ENCODE results near the gene FOXD3. TPM values are rescaled to one million over a fixed set of nuclear protein-coding genes. Genes with fewer than 3 reads are reported as not detected.
"Not testable (repeated sequence)": the region's sequence is repeated elsewhere in the genome, so short reads cannot be mapped to it uniquely, and the experiment has no call there.

The FOXD3 gene
- total and polyA plus RNA-seq, 5 donors from 2014 or later: not detected

GRCh38 chr1:63350320-63350719 is 28.0 kb downstream of the FOXD3 start:
- Mint-ChIP-seq H3K9me3 (peaks cover 0 to 1% (median 0%) of the 10 kb centered on the region in 7 donors), H3K4me1 (no peaks in the 10 kb centered on the region), H3K4me3 (no peak overlapping the region), H3K27me3 (peaks cover 50% of the 10 kb centered on the region), H3K36me3 (no peaks in the 10 kb centered on the region), H3K27ac (no peak overlapping the region)
- Histone ChIP-seq H3K4me3 (ENCODE audit: low read depth, low read length) (no peak overlapping the region), H3K4me1 (ENCODE audit: control insufficient read depth, insufficient read depth, low read length, poor library complexity, severe bottlenecking) (no peaks in the 10 kb centered on the region), H3K27me3 (ENCODE audit: control insufficient read depth, insufficient read depth, low read length) (peaks cover 32% of the 10 kb centered on the region), H3K9me3 (ENCODE audit: control insufficient read depth in 2 of 2, low read length in 2 of 2) (no peaks in the 10 kb centered on the region), H3K36me3 (ENCODE audit: control insufficient read depth, insufficient read depth, low read length) (no peaks in the 10 kb centered on the region), H3K27ac (ENCODE audit: insufficient read depth, low read length, poor library complexity, severe bottlenecking) (no peak overlapping the region)
- no peak for DNase-seq
- no peak for ATAC-seq (ENCODE audit: low read depth in 2 of 2)

GRCh38 chr1:63352736-63353135 is 30.4 kb downstream of the FOXD3 start:
- Mint-ChIP-seq H3K4me1 (no peaks in the 10 kb centered on the region), H3K27me3 (peaks cover 42% of the 10 kb centered on the region), H3K4me3 (no peak overlapping the region), H3K36me3 (no peaks in the 10 kb centered on the region), H3K27ac (no peak overlapping the region), H3K9me3 (peaks cover 0 to 1% (median 0%) of the 10 kb centered on the region in 7 donors)
- peaks cover 37% of the 10 kb centered on the region for H3K27me3 ChIP-seq (ENCODE audit: control insufficient read depth, insufficient read depth, low read length)
- ATAC-seq (ENCODE audit: low read depth in 2 of 2): no peak
- no peak for DNase-seq
- no peaks in the 10 kb centered on the region for H3K4me1 ChIP-seq (ENCODE audit: control insufficient read depth, insufficient read depth, low read length, poor library complexity, severe bottlenecking)
- no peaks in the 10 kb centered on the region for H3K36me3 ChIP-seq (ENCODE audit: control insufficient read depth, insufficient read depth, low read length)
- no peak overlapping the region for H3K27ac ChIP-seq (ENCODE audit: insufficient read depth, low read length, poor library complexity, severe bottlenecking)
- no peaks in the 10 kb centered on the region for H3K9me3 ChIP-seq (ENCODE audit: control insufficient read depth in 2 of 2, low read length in 2 of 2)
- H3K4me3 ChIP-seq (ENCODE audit: low read depth, low read length): no peak overlapping the region

DNA sequence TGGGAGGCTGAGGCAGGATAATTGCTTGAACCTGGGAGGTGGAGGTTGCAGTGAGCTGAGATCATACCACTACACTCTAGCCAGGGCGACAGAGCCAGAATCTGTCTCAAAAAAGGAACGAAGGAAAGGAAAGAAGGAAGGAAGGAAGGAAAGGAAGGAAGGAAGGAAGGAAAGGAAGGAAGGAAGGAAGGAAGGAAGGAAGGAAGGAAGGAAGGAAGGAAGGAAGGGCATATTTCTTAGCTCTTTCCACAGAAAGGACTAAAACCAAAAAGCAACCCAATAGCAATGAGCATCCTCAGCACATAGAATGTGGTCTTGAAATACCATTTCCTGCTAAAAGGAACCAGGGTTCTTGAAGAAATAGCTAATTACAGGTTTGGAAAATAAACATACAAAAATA is 33.9 kb downstream of the FOXD3 start:
- H3K4me1 ChIP-seq (ENCODE audit: control insufficient read depth, insufficient read depth, low read length, poor library complexity, severe bottlenecking); H3K36me3 Mint-ChIP-seq; ATAC-seq (ENCODE audit: low read depth in 2 of 2); H3K27ac ChIP-seq (ENCODE audit: insufficient read depth, low read length, poor library complexity, severe bottlenecking); H3K4me1 Mint-ChIP-seq; H3K36me3 ChIP-seq (ENCODE audit: control insufficient read depth, insufficient read depth, low read length); DNase-seq; H3K9me3 ChIP-seq (ENCODE audit: control insufficient read depth in 2 of 2, low read length in 2 of 2); H3K4me3 ChIP-seq (ENCODE audit: low read depth, low read length); H3K9me3 Mint-ChIP-seq; H3K4me3 Mint-ChIP-seq; H3K27ac Mint-ChIP-seq: not testable (repeated sequence)
- peaks cover 35% of the 10 kb centered on the region for H3K27me3 ChIP-seq (ENCODE audit: control insufficient read depth, insufficient read depth, low read length)
- H3K27me3 Mint-ChIP-seq: peaks cover 45% of the 10 kb centered on the region

- peaks cover 47% of the 10 kb centered on the region for H3K27me3 Mint-ChIP-seq
- H3K4me3 Mint-ChIP-seq: no peak overlapping the region
- H3K9me3 Mint-ChIP-seq: peaks cover 0 to 3% (median 0%) of the 10 kb centered on the region in 7 donors
- H3K4me1 Mint-ChIP-seq: no peaks in the 10 kb centered on the region
- H3K27ac ChIP-seq (ENCODE audit: insufficient read depth, low read length, poor library complexity, severe bottlenecking): no peak overlapping the region
- H3K4me1 ChIP-seq (ENCODE audit: control insufficient read depth, insufficient read depth, low read length, poor library complexity, severe bottlenecking): no peaks in the 10 kb centered on the region
- no peaks in the 10 kb centered on the region for H3K9me3 ChIP-seq (ENCODE audit: control insufficient read depth in 2 of 2, low read length in 2 of 2)
- no peaks in the 10 kb centered on the region for H3K36me3 ChIP-seq (ENCODE audit: control insufficient read depth, insufficient read depth, low read length)
- H3K4me3 ChIP-seq (ENCODE audit: low read depth, low read length): no peak overlapping the region
- no peaks in the 10 kb centered on the region for H3K36me3 Mint-ChIP-seq
- DNase-seq (no peak), ATAC-seq (ENCODE audit: low read depth in 2 of 2) (no peak)
- no peak overlapping the region for H3K27ac Mint-ChIP-seq
- peaks cover 16% of the 10 kb centered on the region for H3K27me3 ChIP-seq (ENCODE audit: control insufficient read depth, insufficient read depth, low read length)
Measured at GRCh38 chr1:63359561-63359960, 37.2 kb downstream of the FOXD3 start.

DNA sequence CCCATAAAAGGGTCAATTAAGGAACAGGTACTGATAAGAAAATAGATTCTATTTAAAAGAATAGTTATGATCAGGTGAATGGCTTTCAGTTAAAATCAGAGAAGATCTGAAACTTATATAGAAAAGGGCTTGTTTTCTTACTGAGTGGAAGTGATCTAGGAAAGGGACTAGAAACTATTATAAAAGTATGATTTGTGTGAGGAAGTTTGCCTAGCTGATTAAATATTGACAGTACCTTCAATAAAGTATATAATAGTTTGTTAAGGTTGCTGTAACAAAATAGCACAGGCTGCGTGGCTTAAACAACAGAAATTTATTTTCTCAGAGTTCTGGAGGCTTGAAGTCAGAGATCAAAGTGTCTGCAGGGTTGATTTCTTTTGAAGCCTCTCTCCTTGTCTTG is 39.7 kb downstream of the FOXD3 start:
- ATAC-seq (ENCODE audit: low read depth in 2 of 2) (no peak), DNase-seq (no peak)
- Mint-ChIP-seq H3K36me3 (no peaks in the 10 kb centered on the region), H3K4me1 (peaks cover 0 to 8% (median 7%) of the 10 kb centered on the region in 4 donors), H3K4me3 (no peak overlapping the region), H3K9me3 (peaks cover 0 to 3% (median 0%) of the 10 kb centered on the region in 7 donors), H3K27ac (no peak overlapping the region), H3K27me3 (peaks cover 40% of the 10 kb centered on the region)
- no peak overlapping the region for H3K27ac ChIP-seq (ENCODE audit: insufficient read depth, low read length, poor library complexity, severe bottlenecking)
- peaks cover 5% of the 10 kb centered on the region for H3K4me1 ChIP-seq (ENCODE audit: control insufficient read depth, insufficient read depth, low read length, poor library complexity, severe bottlenecking)
- H3K27me3 ChIP-seq (ENCODE audit: control insufficient read depth, insufficient read depth, low read length): peaks cover 15% of the 10 kb centered on the region
- H3K4me3 ChIP-seq (ENCODE audit: low read depth, low read length): no peak overlapping the region
- H3K36me3 ChIP-seq (ENCODE audit: control insufficient read depth, insufficient read depth, low read length): no peaks in the 10 kb centered on the region
- H3K9me3 ChIP-seq (ENCODE audit: control insufficient read depth in 2 of 2, low read length in 2 of 2): no peaks in the 10 kb centered on the region

DNA sequence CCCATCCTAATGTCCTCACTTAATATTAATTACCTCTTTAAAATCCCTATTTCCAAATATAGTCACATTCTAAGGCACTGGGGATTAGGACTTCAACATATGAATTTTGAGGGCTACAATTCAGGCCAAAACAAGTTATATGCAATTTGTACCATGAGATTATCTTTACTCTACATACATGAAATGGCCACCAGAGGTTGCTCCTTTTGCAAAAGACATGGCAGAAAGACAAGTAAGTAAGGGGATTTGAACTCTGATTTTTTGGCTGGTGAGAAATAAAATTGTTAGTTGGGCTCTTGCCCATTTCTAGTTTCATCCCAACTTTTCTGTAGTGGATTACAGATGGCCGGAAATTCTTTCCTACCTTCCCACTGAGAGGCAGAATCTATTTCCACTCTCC is 40.2 kb downstream of the FOXD3 start:
- ATAC-seq (ENCODE audit: low read depth in 2 of 2) (no peak), DNase-seq (no peak)
- H3K27ac Mint-ChIP-seq: no peak overlapping the region
- Histone ChIP-seq H3K9me3 (ENCODE audit: control insufficient read depth in 2 of 2, low read length in 2 of 2) (no peaks in the 10 kb centered on the region), H3K4me3 (ENCODE audit: low read depth, low read length) (no peak overlapping the region), H3K4me1 (ENCODE audit: control insufficient read depth, insufficient read depth, low read length, poor library complexity, severe bottlenecking) (peaks cover 7% of the 10 kb centered on the region), H3K27me3 (ENCODE audit: control insufficient read depth, insufficient read depth, low read length) (peaks cover 15% of the 10 kb centered on the region), H3K27ac (ENCODE audit: insufficient read depth, low read length, poor library complexity, severe bottlenecking) (no peak overlapping the region), H3K36me3 (ENCODE audit: control insufficient read depth, insufficient read depth, low read length) (no peaks in the 10 kb centered on the region)
- peaks cover 40% of the 10 kb centered on the region for H3K27me3 Mint-ChIP-seq
- peak overlapping the region in 1 of 4 donors; percentile 23 for H3K4me3 Mint-ChIP-seq
- no peaks in the 10 kb centered on the region for H3K36me3 Mint-ChIP-seq
- peaks cover 0 to 10% (median 8%) of the 10 kb centered on the region in 4 donors for H3K4me1 Mint-ChIP-seq
- H3K9me3 Mint-ChIP-seq: peaks cover 0 to 3% (median 0%) of the 10 kb centered on the region in 7 donors

DNA sequence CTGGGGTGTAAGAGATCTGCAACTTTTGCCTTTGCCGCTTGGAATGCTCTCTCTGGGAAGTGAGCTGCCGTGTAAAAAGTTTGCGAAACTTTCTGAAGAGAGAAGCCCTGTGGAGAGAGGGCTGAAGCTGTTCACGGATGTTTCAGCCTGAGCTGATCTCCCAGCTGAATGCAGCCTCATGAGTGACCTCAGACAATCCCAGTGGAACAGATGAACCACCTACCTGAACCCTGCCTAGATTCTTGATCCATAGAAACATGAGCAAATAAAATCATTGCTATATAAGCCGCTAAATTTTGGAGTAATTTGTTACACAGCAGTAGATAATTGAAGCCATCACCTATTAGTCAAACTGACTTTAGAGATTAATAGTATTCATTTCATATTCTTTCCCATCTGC is 40.6 kb downstream of the FOXD3 start:
- H3K4me1 Mint-ChIP-seq: peaks cover 0 to 14% (median 9%) of the 10 kb centered on the region in 4 donors
- DNase-seq (no peak), ATAC-seq (ENCODE audit: low read depth in 2 of 2) (no peak)
- H3K36me3 Mint-ChIP-seq: no peaks in the 10 kb centered on the region
- H3K27ac ChIP-seq (ENCODE audit: insufficient read depth, low read length, poor library complexity, severe bottlenecking): no peak overlapping the region
- H3K27me3 Mint-ChIP-seq: peaks cover 40% of the 10 kb centered on the region
- peaks cover 15% of the 10 kb centered on the region for H3K27me3 ChIP-seq (ENCODE audit: control insufficient read depth, insufficient read depth, low read length)
- peaks cover 8% of the 10 kb centered on the region for H3K4me1 ChIP-seq (ENCODE audit: control insufficient read depth, insufficient read depth, low read length, poor library complexity, severe bottlenecking)
- H3K4me3 ChIP-seq (ENCODE audit: low read depth, low read length): no peak overlapping the region
- H3K4me3 Mint-ChIP-seq: peak overlapping the region in 1 of 4 donors; percentile 23
- H3K9me3 ChIP-seq (ENCODE audit: control insufficient read depth in 2 of 2, low read length in 2 of 2): no peaks in the 10 kb centered on the region
- H3K27ac Mint-ChIP-seq: no peak overlapping the region
- H3K9me3 Mint-ChIP-seq: peaks cover 0 to 3% (median 0%) of the 10 kb centered on the region in 7 donors
- H3K36me3 ChIP-seq (ENCODE audit: control insufficient read depth, insufficient read depth, low read length): no peaks in the 10 kb centered on the region

DNA sequence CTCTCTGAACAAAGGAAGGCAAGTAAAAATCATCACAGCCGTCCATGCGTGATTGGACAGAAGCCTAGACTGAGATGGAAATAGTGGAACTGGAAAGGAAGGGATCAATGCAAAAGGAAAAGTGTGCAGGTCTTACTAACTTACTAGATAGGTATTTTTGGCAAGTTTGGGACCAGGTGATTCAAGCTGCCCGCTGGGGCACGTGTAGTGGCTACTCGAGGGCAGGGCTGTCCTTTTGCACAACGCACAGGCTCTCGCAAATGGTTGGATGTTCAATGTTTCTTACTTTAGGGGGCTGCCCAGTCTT is 44.5 kb downstream of the FOXD3 start:
- Mint-ChIP-seq H3K36me3 (peaks cover 6% of the 10 kb centered on the region), H3K4me1 (peaks cover 13 to 38% (median 28%) of the 10 kb centered on the region in 4 donors), H3K9me3 (peaks cover 0 to 3% (median 0%) of the 10 kb centered on the region in 7 donors), H3K27ac (peak overlapping the region; percentile 45 to 91 (median 83)), H3K27me3 (peaks cover 19% of the 10 kb centered on the region), H3K4me3 (peak overlapping the region; percentile 88 to 98 (median 92))
- DNase-seq (no peak), ATAC-seq (ENCODE audit: low read depth in 2 of 2) (no peak)
- Histone ChIP-seq H3K9me3 (ENCODE audit: control insufficient read depth in 2 of 2, low read length in 2 of 2) (no peaks in the 10 kb centered on the region), H3K36me3 (ENCODE audit: control insufficient read depth, insufficient read depth, low read length) (peaks cover 7% of the 10 kb centered on the region), H3K4me3 (ENCODE audit: low read depth, low read length) (peak overlapping the region; percentile 69), H3K4me1 (ENCODE audit: control insufficient read depth, insufficient read depth, low read length, poor library complexity, severe bottlenecking) (peaks cover 19% of the 10 kb centered on the region), H3K27me3 (ENCODE audit: control insufficient read depth, insufficient read depth, low read length) (peaks cover 8% of the 10 kb centered on the region), H3K27ac (ENCODE audit: insufficient read depth, low read length, poor library complexity, severe bottlenecking) (peak overlapping the region; percentile 56)

All from CD4-positive, CD25-positive, alpha-beta regulatory T cell (primary cell).